Vagina (tissue), 2 donors: ENCODE results near the gene NDUFA3.

ENCODE experiments used
- CTCF ChIP-seq, 3 experiments: fragments of 450-650 bp in 2 of 3; fragments of 200-600 bp in 1 of 3; sonication (generic) in 1 of 3; IDR thresholded peaks; one replicate each; pipeline ENCODE4 v1.5.1; 2017 to 2019; ENCODE audit warnings: antibody characterized with exemption in 3 of 3, mild to moderate bottlenecking in 2 of 3, moderate library complexity in 2 of 3
- POLR2A ChIP-seq, 2 donors: fragments of 450-650 bp; IDR thresholded peaks; one replicate each; pipeline ENCODE4 v1.6.1; 2017; ENCODE audit warnings: antibody characterized with exemption in 2 of 2, mild to moderate bottlenecking in 2 of 2, moderate library complexity in 2 of 2
- POLR2AphosphoS5 ChIP-seq, 2 donors: sonication (generic); formaldehyde crosslinking; IDR thresholded peaks; one replicate each; pipeline ENCODE4 v1.9.0; 2017; ENCODE audit warnings: antibody characterized with exemption in 2 of 2, mild to moderate bottlenecking in 2 of 2, low read depth in 1 of 2; ENCODE audit not compliant: insufficient read depth in 1 of 2

GRCh38 chr19:54148158-54148557, 45.5 kb downstream of the NDUFA3 start:
- no peak for TF ChIP-seq CTCF (IDR thresholded peaks at IDR 0.05)
- no peak for TF ChIP-seq POLR2A (IDR thresholded peaks at IDR 0.05)
- no peak for TF ChIP-seq POLR2AphosphoS5 (IDR thresholded peaks at IDR 0.05; ENCODE audit: insufficient read depth in 1 of 2, low read depth in 1 of 2)
